IPS-NIHi11 (cell line): ENCODE measurements around the gene IL10RA.
"Not testable (repeated sequence)": the region's sequence is repeated elsewhere in the genome, so short reads cannot be mapped to it uniquely, and the experiment has no call there.

Source experiments
- DNase-seq: peaks from one replicate; pipeline ENCODE4 v3.0.0; 2012; ENCODE audit warnings: mixed read lengths, low spot score

IL10RA gene

DNA sequence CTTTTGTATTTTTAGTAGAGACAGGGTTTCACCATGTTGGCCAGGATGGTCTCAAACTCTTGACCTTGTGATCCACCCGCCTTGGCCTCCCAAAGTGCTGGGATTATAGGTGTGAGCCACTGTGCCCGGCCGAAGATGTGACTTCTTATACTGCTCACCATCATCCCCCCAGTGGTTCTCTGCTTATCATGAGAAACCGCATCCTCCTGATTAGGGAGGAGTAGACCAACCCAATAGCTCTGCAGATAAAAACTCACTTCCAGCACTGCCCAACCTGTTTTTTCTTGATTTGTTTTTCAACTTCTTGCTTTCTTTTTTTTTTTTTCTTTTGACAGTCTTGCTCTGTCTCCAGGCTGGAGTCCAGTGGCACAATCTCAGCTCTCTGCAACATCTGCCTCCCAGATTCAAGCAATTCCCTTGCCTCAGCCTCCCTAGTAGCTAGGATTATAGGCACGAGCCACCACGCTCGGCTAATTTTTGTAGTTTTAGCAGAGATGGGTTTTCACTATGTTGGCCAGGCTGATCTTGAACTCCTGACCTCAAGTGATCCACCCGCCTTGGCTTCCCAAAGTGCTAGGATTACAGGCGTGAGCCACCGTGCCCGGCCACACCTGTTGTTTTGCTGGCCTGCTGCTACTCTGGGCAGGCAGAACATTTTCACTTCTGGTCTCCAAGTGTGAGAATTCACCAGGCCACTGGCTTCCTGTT is 21.5 kb downstream of the IL10RA start:
- DNase-seq = not testable (repeated sequence)

DNA sequence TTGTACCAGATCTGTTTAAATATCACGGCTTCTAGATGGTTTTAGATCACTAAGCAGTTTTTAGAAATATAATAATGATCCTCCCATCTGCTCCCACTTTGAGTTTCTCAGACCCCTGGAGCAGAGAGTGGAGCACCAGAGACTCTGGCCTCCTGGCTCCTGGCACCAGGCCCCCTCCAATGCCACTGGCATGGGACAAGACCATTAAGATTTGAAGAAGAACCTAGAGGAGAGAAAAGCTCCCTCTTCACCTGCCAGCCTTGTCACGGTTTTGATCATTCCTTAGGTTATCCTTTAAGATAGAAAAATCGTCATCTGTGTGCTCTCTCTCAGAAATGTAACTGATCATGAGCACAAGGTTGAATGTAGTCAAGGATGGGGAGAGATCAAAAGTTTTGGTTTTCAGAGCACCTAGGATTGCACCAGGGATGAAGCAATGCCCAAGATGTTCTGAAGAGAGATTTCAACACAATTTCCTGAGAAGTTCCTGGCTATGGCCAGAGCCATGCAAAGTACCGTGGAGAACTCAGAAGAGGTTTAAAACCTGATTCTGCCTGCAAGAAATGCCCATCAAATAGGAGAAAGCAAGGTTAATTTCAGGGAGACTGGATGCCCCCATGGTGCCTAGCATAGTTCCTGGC is 22.2 kb downstream of the IL10RA start:
- DNase-seq = no peak

DNA sequence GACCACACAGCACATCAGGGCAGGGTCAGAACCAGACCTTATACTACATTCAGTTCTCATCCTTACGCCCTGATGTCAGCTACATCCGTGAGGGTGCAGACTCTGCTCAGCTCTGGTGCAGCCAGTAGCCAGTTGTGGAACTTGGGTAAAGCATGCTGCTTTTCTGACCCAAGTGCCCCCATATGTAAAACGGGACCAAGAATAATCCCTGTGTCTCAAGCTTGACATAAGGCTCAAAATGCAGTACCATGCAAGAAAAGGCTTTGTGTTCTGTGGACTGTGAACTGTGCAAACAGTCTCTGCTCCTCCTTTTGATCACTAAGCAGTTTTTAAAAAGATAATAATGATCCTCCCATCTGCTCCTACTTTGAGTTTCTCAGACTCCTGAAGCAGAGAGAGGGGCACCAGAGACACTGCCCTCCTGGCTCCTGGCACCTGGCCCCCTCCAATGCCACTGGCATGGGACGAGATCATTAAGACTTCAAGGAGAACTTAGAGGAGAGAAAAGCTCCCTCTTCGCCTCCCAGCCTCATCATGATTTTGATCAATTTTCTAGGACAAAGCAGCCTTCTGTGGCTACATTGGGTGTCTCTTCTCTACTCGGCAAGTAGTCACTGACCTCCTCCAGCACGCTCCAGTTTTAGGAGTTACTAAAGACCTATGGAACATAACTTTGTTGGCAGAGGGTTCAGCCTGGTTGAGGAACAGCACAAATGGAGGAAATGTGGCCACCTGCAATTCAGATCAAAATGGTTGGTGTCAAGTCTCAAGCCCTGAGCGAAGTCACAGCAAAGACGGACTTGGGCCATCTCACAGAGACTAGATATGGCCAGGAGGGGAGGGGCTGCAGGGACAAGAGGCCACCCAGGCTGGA is 23.9 kb downstream of the IL10RA start:
- DNase-seq = no peak

DNA sequence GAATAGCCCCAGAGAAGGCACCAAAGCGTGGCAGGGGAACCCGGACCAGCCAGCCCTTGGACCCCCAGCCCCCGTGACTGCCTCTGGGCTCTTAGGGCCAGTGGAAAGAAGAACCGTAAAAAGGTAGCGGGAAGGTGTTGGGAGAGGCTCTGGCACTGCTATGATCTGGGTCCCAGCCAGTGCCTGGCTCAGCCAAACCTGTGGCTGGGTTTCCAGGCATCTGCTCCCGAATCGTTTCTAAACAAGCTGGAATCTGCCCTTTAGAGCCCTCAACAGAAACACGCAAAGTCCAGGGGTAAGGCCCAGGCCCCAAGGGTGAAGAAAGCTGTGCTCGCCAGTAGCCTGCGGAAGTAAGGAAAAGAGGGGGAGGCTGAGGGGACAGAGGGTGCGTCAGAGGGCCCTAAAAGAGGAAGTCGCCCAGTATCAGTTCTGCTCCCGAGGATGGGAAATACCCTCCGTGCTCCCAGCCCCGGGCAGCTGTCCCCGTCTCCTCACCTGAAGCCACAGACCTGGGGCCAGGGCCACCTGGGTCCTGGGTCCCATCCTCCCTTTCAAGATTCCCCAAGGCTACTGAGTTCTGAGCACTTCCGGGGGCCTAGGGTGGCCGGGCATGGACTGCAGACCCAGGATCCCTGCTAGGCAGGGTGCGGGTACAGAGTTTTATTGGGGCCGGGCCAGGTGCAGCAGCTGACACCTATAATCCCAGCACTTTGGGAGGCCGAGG is 24.7 kb downstream of the IL10RA start:
- no peak for DNase-seq

DNA sequence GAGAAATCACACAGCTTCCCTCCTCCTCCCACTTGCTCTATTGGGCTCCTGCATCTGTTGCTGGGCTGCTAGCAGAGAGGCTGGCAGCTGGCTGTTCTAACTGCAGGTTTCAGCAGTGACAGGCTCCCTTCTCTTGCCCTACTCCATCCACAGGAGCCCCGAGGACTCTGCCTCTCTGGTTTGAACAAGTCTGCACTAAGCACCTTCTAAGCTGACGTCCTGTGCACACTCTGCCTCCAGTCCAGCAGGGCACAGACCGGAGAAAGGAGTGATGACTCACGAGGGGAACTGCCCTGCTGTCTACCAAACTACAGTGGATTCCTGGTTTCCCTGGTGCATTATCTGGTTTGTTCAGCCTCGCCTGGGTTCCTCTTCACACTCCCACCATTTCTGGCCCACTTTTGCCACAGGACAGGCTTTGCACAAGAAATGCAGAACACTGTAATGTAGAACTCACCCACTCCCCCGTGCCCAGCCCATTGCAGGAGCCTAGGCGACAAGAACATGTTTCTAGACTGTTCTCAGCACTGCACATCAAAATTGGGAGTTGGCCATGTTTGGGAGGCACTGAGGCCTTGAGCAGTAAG is 26.0 kb downstream of the IL10RA start:
- DNase-seq = no peak

DNA sequence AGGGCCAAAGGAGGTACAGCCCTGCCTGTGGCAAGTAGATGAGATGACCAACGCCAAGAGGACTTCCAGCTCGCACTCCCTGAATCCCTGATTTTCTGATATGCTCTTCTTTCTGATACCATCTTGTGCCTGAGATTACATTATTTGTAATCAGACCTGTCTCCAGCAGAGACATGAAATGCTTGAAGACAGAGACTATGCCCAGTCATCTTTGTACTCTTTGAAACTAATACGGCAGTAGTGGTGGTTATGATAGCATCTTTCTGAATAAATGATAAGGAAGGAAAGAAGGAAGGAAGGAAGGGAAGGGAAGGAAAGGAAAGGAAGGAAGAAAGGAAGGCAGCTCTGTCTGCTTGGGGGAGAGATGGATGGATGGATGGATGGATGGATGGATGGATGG is 27.8 kb downstream of the IL10RA start:
- no peak for DNase-seq

- DNase-seq = no peak
These were observed 29.2 kb downstream of the IL10RA start for GRCh38 chr11:118015385-118015841.

- DNase-seq = no peak
These were observed 29.9 kb downstream of the IL10RA start for GRCh38 chr11:118016104-118016503.

- no peak for DNase-seq
These were observed 30.9 kb downstream of the IL10RA start for GRCh38 chr11:118017111-118017510.

DNA sequence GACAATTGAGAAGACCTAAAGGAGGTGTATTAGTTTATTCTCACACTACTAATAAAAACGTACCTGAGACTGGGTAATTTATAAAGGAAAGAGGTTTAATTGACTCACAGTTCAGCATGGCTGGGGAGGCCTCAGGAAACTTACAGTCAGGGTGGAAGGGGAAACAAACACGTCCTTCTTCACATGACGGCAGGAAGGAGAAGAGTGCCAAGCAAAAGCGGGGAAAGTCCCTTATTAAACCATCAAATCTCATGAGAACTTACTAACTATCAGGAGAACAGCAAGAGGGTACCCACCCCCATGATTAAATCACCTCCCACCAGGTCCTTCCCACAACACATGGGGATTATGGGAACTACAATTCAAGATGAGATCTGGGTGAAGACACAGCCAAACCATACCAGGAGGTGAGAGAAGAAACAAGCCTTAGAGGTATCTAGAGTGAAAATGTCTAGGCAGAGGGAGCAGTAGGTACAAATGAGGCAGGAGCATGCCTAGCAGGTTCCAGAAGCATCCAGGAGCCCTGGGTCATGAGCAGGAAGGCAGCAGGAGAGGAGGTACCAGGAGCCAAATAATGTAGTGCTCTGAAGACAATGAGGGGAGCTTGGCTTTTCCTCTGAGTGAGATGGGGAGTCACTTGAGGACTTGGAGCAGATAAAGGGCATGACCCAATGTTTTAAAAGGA is 31.6 kb downstream of the IL10RA start:
- no peak for DNase-seq

GRCh38 chr11:118018401-118018800 is 32.2 kb downstream of the IL10RA start:
- DNase-seq = no peak

GRCh38 chr11:118021146-118021545 is 35.0 kb downstream of the IL10RA start:
- no peak for DNase-seq

DNA sequence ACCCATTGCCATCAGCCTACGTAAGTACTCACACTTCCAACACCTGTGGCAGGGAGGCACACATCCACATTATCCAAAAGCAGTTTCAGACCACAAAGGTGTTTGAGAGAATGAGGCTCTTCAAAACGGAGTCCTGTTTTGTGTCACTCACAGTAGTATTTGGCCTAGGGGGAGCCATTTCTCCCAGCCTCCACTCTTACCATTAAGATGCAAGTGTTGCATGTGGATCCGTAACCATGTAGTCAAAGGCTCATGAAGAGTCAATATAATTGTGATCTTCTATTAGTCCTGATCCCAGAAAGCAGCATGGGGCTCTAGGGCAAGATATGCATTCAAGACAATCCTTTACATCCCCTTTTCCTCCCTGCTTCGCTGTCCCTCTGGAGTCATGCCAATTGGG is 41.5 kb downstream of the IL10RA start:
- no peak for DNase-seq

DNA sequence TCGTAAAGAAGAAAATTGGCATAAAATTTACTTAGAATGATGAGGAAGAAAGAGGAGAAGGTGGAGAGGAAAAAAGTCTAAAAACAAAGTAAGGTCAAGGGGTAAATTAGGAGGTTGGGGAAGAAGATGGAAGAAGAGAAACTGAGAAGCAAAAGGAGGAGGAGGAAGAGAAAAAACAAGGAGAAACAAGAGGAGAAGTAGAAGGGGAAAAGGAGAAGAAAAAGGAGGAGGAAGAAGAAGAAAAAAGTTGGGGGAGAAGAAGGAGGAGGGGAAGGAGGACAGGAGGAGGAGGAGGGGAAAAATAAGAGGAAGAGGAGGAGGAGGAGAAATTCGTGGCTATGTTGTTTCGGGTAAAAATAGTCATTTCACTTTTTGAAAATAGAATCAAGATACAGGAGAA is 42.4 kb downstream of the IL10RA start:
- no peak for DNase-seq

DNA sequence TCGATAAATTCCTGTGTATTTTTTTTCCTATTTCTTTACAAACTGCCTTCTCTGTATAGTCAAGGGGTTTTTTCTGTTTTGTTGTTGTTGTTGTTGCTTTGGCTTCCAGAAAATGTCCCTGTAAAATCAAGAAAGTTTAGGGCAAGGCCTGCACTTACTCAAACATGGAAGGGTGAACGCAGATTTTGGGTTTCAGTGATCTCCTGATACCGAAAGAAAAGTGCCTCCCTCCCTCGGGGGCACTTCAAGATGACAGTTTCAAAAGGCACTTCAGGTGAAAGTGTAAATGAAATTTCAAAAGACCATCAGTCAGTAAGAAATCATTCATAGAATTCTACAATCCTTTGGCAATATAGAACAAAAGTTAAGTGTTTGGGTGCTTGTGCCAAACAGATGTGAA is 47.2 kb downstream of the IL10RA start:
- DNase-seq = no peak

- no peak for DNase-seq
These were observed 55.9 kb downstream of the IL10RA start for GRCh38 chr11:118042141-118042540.

GRCh38 chr11:118042796-118043195 is 56.6 kb downstream of the IL10RA start:
- no peak for DNase-seq

DNA sequence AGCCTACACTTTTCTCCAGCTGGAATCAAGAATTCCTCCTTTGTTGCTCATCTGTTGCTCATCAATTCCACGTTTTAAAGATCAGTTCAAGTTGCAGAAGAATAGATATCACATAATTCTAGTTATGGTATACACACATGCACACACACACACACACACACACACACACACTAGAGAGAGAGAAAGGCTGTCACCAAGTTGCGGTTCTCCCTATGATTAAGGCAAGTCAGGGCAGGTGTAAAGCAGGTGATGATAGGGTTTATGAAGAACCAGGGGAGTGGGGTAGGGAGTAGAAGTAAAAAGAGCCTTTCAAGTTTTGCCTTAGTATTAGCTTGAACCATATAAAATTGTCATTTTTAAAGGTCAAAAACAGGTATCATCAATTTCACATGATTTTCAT is 59.0 kb downstream of the IL10RA start:
- no peak for DNase-seq

DNA sequence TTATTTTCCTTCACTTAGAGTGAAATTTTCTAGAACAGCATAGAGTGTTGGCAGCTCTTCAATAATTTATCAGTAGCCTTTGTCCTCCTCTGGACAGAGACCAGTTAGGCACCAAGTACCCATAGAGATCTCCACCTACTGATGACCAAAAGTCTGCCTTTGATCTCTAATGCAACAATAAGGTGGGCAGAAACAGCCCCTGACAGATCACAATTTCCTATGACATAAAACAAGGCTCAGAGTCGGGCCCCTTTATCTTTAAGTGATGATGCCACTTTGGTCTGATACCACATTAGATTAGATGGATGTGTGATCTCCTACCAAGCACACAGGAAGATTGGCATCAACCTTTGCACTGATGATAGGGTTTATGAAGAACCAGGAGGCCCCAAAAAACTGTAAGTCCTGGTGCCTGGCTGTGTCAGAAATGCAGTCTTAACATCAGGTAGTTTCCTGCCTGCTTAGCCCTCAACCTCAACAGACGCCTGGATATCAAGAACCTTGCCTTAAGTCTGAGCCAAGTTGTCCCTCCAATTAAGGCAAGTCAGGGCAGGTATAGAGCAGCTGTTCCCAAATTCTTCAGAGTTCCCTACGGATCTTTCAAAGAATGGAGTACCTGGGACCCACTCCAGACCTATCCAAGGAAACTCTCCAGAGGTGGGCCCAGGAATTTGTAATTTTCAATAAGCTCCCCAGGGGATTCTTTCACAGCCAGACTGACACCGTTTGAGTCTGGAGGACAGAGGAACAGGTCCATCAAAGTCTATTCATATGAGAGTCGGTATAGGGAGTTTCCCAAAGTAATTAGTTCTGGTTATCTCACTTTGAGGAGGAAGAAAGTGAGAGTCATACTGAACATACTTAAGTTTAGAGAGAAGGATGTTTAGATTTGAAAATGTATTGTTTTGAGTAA is 60.1 kb downstream of the IL10RA start:
- DNase-seq = no peak
